Hematopoietic multipotent progenitor cell treated with erythropoietin and hydrocortisone succinate and interleukin-3 and kit ligand, for 17 days (in vitro differentiated cells): ENCODE data around the gene NPAS1.

ENCODE experiments used
- DNase-seq: peaks from one replicate; pipeline ENCODE4 v3.0.0-alpha.2; 2015; ENCODE audit warnings: low spot score

Gene NPAS1

DNA sequence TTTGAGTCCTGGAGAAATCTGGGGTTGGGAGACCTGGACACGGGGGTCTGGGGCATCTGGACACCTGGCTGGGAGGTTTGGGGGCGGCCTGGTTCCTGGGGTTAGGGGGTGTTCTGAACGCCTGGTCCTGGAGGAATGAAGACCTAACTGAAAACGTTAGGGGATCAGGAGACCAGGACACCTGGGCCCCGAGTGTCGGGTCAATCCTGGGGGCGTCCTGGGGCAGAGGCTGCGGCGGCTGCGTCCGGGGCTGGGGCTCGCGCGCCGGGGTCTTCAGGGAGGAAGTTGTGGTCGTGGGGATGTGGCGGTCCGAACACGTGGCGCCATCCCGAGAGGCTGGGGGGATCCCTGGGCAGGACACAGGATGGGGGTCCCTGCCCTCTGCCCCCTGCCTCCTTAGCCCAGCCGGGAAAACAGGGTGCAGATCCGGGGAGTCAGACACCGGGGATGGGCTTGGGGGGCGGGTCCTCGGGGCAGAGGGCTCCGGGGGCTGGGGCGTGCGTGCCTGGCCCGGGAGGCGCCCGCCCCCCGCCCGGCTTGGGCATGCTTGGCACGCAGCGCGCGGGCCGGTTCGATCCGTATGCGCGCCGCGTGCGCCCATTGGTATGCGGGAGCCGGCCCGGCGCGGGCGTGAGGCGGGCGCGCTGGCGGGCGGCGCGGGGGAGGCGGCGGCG, 632 bp downstream of the NPAS1 start:
- DNase-seq, result no peak

DNA sequence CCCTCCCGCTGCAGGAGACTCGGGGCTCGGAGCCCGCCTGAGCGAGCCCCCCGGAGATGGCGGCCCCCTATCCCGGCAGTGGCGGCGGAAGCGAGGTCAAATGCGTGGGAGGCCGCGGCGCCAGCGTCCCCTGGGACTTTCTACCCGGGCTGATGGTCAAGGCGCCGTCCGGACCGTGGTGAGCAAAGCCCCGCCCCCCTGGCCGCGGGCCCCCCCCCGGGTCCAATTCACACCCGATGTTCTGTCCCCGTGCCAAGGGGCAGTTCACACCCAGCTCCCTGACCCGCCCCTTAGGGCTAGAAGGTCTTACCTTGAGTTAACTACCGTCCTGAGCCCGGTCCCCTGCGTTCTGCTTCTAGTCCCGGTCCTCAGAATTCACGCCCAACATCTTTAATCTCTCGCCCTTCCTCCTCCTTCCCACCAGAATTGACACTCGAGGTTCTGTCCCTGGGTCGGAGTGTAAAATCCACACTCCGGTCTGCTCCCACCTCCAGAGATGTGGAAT, 1.4 kb downstream of the NPAS1 start:
- no peak for DNase-seq

DNA sequence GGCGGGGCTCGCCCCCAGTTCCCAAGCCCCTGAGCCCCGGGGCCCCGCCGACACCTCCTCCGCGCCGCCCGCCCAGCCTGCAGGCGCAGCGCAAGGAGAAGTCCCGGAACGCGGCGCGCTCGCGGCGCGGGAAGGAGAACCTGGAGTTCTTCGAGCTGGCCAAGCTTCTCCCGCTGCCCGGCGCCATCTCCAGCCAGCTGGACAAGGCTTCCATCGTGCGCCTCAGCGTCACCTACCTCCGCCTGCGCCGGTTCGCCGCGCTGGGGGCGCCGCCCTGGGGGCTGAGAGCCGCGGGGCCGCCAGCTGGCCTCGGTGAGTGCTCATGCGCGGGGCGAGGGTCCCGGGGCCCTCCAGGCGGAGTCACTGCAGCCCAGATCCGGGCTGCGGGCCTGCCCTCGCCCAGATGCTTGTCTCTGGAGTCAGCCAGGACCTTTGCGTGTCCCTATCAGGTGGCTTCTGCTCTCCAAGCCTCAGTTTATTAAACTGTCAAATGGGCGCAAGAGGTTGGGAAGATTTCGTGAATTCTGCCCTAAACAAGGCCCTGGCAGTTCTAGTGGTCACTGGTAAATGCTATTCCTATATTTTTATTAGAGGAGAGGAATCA, 2.0 kb downstream of the NPAS1 start:
- no peak for DNase-seq

DNA sequence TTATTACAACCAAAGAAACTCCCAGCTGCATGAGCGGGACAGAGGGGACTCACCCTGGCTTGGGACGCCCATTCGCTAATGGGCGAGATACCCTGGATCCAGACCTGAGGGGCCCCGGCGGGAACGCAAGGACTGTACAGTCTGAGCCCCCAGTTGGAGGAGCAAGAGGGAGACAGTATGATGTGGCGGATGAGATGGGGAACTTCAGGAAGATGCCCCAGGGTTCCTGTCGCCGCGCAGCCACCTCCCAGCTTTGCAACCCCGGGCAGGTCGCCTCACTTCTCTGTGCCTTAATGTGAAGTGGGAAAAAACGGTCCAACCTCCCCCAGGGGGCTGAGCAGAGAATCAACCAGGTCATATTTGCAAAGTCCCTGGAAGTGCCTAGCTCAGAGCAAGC, 2.5 kb downstream of the NPAS1 start:
- no peak for DNase-seq

DNA sequence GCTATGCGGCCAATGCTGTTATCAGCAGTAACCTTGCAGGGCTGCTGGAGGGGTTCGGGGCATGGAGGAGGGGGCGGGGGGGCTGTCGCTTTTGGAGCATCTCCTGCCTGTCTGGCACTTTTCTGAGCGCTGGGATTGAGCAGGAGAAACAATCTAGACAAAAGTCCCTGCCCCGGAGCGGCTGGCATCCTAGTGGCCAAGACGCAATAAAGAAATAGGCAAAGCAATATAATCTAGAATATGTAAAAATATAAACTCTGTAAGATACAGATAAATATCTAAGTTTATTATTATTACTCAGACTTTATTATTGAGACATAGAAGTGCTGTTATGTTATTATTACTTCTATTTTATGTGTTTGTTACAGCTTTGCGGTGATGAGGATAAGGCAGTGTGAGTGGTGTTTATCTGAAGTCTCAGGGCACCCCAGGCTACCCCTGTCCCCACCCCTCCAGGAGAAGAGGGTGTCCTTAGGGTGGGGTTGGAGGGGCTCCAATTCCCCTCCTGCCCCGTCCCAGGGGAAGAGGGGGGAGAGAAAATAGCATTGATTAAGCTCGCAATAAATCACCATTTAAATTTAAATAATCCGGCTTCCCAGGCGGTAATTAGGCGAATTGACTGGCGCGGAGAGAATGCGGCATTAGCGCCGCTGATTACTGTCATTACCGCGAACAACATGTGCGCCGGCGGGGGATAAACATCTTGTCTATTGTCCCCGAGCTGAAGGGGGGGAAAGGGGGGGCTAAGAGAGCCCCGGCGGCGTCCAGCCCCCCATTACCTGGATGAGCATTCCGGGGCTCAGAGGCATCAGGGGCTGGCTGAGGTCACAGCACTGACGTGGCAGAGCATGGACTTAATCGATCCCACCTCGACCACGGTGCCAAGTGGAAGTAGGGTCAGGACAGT, 3.2 kb downstream of the NPAS1 start:
- no peak for DNase-seq

DNA sequence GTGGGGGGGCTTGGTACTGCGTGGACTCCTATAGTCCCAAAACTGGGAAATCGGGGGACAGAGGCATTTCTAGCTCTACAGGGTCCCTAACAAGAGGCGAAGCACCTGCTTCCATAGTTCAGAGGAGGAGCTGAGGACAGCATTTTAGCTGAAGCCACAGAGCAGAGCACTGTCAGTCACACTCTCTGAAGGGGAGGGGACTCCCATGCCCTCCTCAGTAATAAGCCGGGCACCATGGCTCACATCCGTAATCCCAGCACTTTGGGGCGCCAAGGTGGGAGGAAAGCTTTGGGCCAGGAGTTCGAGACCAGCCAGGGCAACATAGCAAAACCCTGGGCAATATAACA, 3.8 kb downstream of the NPAS1 start:
- DNase-seq, result no peak

DNA sequence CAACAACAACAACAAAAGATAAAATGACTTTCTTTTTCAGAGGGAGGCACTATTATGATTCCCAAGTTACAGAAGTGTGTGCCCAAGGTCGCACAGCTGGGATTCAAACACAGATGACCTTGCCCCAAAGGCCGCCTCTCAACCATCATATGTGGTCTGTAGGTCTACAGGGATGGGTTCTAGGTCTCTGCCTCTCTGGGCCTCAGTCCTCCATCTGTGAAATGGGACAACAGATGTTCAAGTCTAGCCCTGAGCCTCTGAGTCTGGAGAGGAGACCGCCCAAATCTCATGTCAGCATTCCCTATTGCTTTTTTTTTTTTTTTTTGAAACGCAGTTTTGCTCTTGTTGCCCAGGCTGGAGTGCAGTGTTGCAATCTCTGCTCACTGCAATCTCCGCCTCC, 4.9 kb downstream of the NPAS1 start:
- DNase-seq, result no peak

DNA sequence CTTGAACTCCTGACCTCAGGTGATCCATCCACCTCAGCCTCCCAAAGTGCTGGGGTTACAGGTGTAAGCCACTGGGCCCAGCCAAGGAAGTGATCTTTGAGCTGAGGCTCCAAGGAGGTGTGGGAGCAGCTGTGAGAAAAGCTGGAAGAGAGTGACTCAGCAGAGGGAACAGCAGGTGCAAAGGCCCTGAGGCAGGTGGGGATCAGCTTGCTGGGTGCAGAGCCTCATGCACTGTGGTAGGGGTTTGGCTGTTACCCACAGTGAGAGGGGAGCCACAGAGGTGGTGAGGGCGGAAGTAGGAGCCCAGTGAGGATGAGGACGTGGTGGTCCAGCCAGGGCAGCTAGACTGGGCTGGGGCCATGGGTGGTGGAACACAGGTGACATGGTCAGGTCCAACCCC, 6.5 kb downstream of the NPAS1 start:
- DNase-seq, result no peak

DNA sequence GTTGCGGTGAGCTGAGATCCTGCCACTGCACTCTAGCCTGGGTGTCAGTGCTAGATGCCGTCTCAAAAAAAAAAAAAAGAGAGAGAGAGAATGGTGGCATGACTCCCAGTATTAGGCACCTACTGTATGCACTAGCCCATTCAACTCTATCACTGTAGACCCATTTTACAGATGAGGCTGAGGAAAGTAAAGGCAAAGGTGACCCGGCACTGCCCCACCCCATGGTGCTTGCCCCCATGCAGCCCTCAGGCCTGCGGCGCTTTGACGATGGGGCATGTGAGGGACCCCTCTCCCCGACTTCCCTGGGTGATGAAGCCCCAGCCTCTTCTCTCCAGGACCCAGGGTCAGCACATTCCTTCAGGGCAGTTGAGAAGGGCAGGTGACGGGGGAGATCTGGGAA, 7.3 kb downstream of the NPAS1 start:
- no peak for DNase-seq

DNA sequence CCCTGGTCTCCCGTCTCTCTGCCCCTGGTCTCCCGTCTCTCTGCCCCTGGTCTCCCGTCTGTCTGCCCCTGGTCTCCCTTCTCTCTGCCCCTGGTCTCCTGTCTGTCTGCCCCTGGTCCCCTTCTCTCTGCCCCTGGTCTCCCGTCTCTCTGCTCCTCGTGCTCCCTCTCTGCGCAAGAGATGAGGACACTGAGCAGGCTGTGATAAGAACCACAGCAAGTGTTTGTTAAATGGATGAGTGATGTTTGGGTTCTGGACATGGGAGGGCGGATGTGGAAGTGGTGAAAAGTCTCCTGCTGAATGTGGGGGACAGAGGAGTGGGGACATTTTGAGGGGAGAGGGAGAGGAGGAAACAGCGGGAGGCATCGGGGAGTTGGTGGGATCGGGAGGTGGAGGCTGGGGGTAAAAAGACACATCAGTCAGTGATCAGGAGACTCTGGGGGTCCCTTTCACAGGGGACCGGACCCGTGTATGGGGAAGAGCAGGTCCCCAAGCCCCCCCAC, 8.0 kb downstream of the NPAS1 start:
- no peak for DNase-seq

DNA sequence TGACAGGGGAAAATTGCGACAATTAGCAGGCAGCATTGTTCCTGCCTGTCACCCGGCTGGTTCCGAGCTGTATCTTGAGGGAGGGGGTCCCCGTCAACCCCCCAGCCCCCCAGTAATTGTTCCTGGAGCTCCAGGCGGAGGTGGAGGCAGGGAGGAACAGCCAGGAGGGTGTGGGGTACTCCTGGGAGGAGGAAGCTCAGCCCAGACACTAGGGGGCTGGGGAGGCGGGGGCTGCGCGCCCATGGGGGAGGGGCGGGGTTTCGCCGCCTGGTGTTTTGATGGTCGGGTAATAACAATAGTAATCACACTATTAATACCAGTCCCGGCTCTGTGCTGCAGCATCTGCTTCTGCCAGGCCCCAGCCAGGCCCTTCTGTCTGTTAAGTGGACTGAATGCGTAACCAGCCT, 8.6 kb downstream of the NPAS1 start:
- DNase-seq, result no peak

DNA sequence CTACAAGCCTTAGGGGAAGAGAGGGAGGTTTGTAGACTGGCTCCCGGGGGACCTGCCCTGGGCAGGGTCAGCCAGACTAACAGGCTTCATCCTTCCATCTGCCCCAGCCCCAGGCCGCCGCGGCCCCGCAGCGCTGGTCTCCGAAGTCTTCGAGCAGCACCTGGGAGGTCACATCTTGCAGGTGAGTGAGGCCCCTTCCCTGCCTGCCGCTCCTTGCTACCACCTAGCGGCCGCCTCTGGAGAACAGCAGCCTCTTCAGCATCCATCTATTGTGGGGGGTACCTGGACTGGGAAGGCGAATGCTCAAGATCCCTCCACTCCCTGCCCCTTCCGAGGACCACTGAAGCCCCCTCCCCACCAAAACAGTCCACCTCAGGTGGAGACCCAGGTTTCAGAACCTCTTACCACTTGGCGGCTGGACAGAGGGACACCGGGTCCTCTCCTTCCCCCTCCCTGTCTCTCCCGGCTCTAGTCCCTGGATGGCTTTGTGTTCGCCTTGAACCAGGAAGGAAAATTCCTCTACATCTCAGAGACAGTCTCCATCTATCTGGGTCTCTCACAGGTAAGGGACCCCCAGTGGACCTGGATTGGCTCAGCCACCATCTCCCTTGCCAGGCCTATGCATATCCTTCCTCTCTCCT, 12.7 kb downstream of the NPAS1 start:
- DNase-seq, result peak; percentile 48

DNA sequence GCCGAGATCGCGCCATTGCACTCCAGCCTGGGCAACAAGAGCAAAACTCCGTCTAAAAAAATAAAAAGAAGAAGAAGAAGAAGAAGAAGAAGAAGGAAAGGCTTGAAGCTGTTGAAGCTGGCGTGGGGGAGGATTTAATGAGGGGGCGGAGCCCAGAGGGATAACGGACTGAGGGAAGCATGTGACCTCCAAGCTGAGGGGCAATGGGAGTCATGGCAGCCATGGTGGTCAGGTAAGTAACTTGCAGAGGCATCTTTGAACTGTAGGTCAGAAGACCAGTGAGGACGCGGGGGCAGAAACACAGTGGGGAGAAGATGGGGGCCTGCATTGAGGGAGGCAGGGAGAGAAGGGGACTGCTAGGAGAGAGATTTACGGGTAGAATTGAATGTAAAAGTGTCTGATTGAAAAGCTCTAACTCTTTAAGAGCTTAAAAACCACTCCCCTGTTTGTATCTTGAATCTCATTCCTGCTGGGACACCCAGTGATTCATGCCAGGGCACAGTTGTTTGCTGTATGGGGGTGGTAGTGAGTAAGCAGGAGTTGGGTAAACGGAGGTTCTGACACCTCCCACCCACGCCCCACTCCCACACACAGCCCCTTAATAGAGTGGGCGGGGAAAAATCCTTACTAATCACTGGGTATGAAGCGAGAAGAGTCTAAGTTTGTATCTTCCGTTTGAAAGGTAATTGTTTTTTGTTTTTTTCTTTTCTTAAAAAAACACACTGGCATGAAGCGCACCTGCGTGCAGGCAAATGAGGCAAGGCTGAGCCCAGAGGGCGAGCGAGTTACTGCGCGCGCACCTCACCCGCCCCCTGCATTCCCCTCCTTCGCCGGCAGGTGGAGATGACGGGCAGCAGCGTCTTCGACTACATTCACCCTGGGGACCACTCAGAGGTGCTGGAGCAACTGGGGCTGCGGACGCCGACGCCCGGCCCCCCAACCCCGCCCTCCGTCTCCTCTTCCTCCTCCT, 15.8 kb downstream of the NPAS1 start:
- DNase-seq, result peak; percentile 84

DNA sequence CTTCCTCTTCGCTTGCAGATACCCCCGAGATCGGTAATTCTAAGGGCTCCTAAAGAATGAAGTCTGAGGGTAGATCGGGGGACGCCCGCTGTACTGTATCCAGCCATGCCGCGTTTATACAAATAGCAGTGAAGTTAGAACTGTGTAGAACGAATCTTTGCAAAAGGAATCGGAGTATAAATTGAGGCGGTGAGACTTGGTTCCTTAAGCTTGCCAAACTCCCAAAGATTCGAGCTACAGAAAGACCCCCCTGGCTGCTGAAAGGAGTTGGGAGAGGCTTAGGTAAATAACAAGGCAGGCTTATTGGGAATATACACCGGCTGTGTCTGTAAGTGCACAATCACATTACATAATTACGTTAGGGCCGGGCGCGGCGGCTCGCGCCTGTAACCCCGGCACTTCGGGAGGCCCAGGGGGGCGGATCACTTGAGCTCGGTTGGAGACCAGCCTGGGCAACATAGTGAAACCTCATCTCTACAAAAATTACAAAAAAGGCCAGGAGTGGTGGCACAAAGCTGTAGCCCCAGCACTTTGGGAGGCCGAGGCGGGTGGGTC, 16.5 kb downstream of the NPAS1 start:
- no peak for DNase-seq

DNA sequence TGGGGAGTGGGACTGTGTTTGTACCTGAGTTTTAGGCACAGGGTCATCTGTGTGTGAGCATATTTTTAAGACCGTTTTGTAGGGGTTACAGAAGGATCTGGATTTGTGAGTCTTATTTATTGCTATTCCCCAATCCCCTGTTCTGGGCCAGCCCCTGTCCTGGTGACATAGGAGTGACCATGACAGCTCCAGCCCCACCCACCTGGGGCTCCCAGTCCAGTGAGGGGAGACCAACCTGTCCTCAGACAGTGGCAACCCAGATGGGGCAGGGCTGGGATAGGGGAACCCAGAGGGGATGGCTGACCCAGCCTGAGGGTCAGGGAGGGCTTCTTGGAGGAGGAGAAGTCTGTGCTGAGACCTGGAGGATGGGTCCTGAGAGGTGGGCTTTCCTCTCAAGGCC, 18.1 kb downstream of the NPAS1 start:
- DNase-seq, result no peak

DNA sequence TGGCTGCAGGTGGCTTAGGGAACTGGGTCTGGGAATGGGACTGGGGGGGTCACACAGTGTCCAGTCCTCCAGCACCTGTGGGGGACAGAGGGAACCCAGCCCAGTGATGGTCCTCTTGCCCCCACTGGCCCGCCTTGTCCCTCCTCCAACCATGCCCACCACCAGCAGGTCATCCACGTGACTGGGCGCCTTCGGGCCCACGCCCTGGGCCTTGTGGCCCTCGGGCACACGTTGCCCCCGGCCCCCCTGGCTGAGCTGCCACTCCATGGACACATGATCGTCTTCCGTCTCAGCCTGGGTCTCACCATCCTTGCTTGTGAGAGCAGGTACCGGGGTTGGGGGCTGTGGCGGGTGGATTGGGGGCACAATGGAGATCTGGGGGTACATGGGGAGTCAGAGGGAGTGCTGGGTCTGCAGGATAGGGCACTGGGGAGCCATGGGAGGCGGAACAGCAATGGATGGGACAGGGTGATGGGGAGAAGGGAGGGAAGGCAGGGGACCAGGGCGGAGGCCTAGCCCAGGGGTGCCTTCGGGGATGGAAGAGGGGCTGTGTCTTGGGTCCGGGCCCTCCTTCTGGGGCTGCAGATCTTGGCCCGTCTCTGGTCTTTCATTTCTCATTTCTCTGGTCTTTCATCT, 19.7 kb downstream of the NPAS1 start:
- DNase-seq, result no peak

DNA sequence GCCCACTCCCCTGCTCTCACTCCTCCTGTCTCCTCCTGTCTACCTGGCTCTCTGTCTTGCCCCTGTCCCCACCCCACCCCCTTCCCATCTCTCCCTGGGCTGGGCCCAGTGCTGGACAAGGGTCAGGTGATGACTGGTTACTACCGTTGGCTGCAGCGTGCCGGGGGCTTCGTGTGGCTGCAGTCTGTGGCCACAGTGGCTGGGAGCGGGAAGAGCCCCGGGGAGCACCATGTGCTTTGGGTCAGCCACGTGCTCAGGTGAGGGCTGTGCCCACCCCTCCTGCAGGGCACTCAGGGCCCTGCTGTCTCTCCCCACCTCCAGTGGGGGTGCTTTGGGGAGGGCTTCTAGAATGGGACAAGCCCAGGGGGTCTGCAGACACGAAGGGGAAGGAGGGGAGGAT, 21.2 kb downstream of the NPAS1 start:
- no peak for DNase-seq

DNA sequence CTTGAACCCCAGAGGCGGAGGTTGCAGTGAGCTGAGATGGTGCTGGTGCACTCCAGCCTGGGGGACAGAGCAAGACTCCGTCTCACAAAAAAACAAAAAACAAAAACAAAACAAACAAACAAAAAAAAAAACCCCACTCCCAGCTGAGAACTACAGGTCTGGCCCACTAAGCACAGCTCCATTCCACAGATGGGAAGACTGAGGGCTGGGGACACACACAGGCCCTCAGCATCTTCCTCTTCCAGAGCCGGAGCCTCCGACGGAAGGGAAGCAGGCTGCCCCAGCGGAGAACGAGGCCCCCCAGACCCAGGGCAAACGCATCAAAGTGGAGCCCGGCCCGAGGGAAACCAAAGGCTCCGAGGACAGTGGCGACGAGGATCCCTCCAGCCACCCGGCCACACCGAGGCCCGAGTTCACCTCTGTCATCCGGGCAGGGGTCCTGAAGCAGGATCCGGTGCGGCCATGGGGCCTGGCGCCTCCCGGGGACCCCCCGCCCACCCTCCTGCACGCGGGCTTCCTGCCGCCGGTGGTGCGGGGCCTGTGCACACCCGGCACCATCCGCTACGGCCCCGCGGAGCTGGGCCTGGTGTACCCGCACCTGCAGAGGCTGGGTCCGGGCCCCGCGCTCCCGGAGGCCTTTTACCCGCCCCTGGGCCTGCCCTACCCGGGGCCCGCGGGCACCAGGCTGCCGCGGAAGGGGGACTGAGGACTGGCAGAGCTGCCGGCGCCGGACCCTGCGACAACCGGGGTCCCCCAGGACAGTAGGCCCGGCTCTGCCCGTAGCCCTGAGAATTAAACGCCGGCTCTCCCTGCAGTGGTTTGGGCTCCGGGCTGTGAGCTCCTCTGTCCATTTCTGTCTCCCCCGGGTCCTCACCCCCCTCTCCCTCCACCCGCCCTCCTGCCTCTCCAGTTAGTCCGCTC, 25.6 kb downstream of the NPAS1 start:
- no peak for DNase-seq

DNA sequence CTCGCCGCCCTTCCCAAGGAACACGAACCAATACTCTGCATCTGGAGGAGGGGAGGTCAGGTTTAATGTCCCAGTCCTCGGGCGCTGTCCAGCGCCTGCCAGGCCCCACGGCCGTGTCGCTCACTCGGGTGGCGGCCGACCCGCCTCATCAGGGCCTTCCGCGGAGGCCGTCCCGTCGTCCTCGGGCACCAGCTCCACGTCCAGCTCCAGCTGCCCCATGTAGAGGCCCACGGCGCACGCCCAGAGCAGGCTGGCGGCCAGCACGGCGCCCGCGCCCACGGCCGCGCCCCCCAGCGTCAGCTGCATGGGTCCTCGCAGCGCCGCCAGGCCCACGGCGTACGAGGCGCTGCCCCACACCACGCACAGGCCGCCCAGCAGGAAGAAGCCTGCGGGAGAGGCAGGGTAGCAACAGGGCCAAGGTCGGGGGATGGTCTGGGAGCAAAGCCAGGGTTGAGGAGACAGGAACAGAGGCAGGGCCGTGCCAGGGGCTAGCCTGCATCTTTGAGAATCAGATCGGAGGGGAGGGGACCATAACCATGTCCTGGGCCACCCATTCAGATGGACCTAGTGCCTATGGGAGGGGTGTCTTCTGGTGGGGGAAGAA, 26.3 kb downstream of the NPAS1 start:
- no peak for DNase-seq
